Ishikawa (cell line): Measurements from ENCODE around the gene THAP7.

Source experiments
- CEBPB ChIP-seq: IDR thresholded peaks from 2 replicates; pipeline ENCODE4 v1.6.1; 2012
- CREB1 ChIP-seq: IDR thresholded peaks from 2 replicates; pipeline ENCODE4 v1.6.1; 2012; ENCODE audit warnings: low read depth
- EGR1 ChIP-seq: IDR thresholded peaks from 2 replicates; pipeline ENCODE4 v1.6.1; 2012
- EP300 ChIP-seq: IDR thresholded peaks from 2 replicates; pipeline ENCODE4 v1.6.1; 2012; ENCODE audit warnings: borderline replicate concordance
- FOXM1 ChIP-seq: IDR thresholded peaks from 2 replicates; pipeline ENCODE4 v1.6.1; 2012; ENCODE audit warnings: low read depth, borderline replicate concordance
- NFIC ChIP-seq: IDR thresholded peaks from 2 replicates; pipeline ENCODE4 v1.6.1; 2012
- RAD21 ChIP-seq: IDR thresholded peaks from 2 replicates; pipeline ENCODE4 v1.6.1; 2012; ENCODE audit warnings: low read depth
- TAF1 ChIP-seq: IDR thresholded peaks from 2 replicates; pipeline ENCODE4 v1.6.1; 2012; ENCODE audit warnings: low read depth, mild to moderate bottlenecking
- TCF12 ChIP-seq: IDR thresholded peaks from 2 replicates; pipeline ENCODE4 v1.6.1; 2012; ENCODE audit warnings: low read depth
- TEAD4 ChIP-seq: IDR thresholded peaks from 2 replicates; pipeline ENCODE4 v1.6.1; 2012
- YY1 ChIP-seq: IDR thresholded peaks from 2 replicates; pipeline ENCODE4 v1.6.1; 2012; ENCODE audit warnings: low read depth
- ZBTB7A ChIP-seq: IDR thresholded peaks from 2 replicates; pipeline ENCODE4 v1.6.1; 2012; ENCODE audit warnings: low read depth
- TF ChIP-seq, protein P1 (sequence below): IDR thresholded peaks from 2 replicates; pipeline ENCODE4 v1.6.1; 2012
- TF ChIP-seq, protein P2 (sequence below): IDR thresholded peaks from 2 replicates; pipeline ENCODE4 v1.6.1; 2012
- TF ChIP-seq, protein P3 (sequence below): IDR thresholded peaks from 2 replicates; pipeline ENCODE4 v1.6.1; 2012; ENCODE audit warnings: low read depth, mild to moderate bottlenecking

Gene THAP7

DNA sequence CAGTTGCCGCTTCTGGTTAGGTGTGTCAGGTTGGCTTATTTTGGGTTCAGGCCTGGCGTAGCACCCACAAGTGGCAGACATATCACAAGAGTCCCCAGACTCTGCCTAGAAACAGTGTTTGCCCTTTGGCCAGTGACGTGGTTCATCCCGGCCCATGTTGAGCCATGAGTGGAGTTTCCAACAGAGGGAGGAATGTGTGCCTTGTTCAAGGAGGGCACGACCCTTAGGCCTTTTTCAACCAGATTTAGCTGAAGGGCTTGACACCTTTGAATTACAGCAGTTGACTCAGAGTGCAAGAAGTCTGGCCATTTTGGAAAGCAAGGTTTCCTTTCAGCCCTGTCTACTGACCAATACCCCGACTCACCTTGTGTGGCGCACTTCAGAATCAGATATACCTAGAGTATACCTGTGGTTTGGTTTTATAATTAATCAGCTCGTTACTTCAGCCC lies 50.0 kb downstream of the THAP7 start:
- TF ChIP-seq, protein P1, sequence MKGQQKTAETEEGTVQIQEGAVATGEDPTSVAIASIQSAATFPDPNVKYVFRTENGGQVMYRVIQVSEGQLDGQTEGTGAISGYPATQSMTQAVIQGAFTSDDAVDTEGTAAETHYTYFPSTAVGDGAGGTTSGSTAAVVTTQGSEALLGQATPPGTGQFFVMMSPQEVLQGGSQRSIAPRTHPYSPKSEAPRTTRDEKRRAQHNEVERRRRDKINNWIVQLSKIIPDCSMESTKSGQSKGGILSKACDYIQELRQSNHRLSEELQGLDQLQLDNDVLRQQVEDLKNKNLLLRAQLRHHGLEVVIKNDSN = no peak
- TF ChIP-seq EP300 = no peak
- TF ChIP-seq, protein P2, sequence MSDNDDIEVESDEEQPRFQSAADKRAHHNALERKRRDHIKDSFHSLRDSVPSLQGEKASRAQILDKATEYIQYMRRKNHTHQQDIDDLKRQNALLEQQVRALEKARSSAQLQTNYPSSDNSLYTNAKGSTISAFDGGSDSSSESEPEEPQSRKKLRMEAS = no peak
- no peak for TF ChIP-seq FOXM1
- TF ChIP-seq YY1 = no peak
- no peak for TF ChIP-seq TAF1
- TF ChIP-seq, protein P3, sequence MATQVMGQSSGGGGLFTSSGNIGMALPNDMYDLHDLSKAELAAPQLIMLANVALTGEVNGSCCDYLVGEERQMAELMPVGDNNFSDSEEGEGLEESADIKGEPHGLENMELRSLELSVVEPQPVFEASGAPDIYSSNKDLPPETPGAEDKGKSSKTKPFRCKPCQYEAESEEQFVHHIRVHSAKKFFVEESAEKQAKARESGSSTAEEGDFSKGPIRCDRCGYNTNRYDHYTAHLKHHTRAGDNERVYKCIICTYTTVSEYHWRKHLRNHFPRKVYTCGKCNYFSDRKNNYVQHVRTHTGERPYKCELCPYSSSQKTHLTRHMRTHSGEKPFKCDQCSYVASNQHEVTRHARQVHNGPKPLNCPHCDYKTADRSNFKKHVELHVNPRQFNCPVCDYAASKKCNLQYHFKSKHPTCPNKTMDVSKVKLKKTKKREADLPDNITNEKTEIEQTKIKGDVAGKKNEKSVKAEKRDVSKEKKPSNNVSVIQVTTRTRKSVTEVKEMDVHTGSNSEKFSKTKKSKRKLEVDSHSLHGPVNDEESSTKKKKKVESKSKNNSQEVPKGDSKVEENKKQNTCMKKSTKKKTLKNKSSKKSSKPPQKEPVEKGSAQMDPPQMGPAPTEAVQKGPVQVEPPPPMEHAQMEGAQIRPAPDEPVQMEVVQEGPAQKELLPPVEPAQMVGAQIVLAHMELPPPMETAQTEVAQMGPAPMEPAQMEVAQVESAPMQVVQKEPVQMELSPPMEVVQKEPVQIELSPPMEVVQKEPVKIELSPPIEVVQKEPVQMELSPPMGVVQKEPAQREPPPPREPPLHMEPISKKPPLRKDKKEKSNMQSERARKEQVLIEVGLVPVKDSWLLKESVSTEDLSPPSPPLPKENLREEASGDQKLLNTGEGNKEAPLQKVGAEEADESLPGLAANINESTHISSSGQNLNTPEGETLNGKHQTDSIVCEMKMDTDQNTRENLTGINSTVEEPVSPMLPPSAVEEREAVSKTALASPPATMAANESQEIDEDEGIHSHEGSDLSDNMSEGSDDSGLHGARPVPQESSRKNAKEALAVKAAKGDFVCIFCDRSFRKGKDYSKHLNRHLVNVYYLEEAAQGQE = no peak
- TF ChIP-seq CREB1 = no peak
- no peak for TF ChIP-seq TCF12
- no peak for TF ChIP-seq TEAD4
- no peak for TF ChIP-seq CEBPB
- no peak for TF ChIP-seq ZBTB7A
- TF ChIP-seq NFIC = no peak
- TF ChIP-seq RAD21 = no peak
- no peak for TF ChIP-seq EGR1

DNA sequence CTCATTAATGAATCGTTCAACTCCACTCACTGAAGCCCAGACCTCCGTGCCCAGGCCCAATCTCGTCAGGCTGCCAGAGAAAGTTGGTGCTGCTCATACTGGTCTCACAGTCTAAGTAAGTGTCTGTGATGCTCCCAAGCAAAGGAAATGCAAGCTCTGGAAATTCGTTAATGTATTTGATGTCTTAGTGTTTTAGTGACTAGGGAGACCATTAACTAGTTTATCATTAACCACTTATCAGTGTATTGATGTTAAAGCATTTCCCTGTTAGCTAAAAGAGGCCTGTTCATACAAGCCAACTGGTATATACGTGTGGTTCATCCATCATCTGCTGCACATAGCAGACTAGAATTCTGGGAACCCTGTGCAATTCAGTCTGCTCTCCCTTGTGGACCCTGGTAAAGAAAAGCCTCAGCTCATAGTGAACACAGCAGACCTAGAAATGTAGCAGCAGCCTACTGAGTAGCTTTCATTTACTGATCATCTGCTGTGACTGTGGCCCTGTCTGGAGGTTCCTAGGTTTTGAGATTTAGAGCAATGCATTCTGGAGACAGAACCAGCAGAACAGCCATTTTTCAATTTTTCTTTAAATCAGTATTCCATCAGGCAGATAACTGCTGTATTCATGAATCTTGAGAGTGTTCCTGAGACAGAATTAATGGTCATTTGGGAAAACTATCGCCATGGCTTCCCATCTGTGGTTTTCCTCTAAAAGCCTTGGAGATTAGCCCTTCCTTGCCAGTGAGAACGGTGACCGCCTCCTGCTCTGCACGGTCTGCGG lies 50.6 kb downstream of the THAP7 start:
- no peak for TF ChIP-seq FOXM1
- no peak for TF ChIP-seq TAF1
- TF ChIP-seq, protein P2 = no peak
- no peak for TF ChIP-seq EGR1
- TF ChIP-seq NFIC = no peak
- TF ChIP-seq CREB1 = no peak
- no peak for TF ChIP-seq CEBPB
- TF ChIP-seq EP300 = no peak
- TF ChIP-seq TCF12 = no peak
- no peak for TF ChIP-seq RAD21
- TF ChIP-seq, protein P1 = no peak
- TF ChIP-seq TEAD4 = no peak

DNA sequence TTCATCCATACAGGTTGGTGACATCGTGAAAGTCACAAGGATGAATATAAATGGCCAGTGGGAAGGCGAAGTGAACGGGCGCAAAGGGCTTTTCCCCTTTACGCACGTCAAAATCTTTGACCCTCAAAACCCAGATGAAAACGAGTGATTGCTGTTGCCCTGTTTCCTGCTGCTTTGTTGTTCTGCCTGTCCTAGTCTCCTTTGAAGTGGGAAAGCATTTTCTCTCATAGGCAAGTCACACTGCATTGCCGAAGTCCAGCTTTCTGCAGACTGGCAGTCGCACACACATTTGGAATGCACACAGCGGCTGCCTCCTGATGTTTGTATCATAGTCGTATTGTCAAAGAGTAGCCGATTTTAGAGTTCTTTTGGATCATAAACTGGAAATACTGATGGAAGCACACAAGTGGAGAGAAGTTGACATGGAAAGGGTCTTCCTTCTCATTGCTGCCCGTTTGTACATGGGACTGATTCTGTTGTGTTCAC lies 52.2 kb downstream of the THAP7 start:
- no peak for TF ChIP-seq CREB1
- no peak for TF ChIP-seq NFIC
- TF ChIP-seq, protein P2 = no peak
- TF ChIP-seq TAF1 = no peak
- no peak for TF ChIP-seq TEAD4
- TF ChIP-seq YY1 = no peak
- no peak for TF ChIP-seq ZBTB7A
- TF ChIP-seq, protein P1 = no peak
- TF ChIP-seq CEBPB = no peak
- TF ChIP-seq EP300 = no peak
